ENCODE measurements around the gene SNAP47. TPM values are rescaled to one million over a fixed set of nuclear protein-coding genes. Genes with fewer than 3 reads are reported as not detected.

SNAP47 gene
- total and polyA plus RNA-seq, 2 of the 4 experiments (the other 2 are of a cell fraction) = 39.4 to 72.9 TPM

DNA sequence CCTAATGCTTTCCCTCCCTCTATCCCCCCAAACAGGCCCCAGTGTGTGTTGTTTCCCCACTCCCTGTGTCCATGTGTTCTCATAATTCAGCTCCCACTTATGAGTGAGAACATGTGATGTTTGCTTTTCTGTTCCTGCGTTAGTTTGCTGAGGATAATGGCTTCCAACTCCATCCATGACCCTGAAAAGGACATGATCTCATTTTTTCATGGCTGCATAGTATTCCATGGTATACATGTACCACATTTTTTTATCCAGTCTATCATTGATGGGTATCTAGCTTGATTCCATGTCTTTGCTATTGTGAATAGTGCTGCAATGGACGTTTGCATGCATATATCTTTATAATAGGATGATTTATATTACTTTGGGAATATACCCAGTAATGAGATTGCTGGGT is 89.0 kb downstream of the SNAP47 start:
- Histone ChIP-seq H2BK15ac (ENCODE audit: low read depth, low read length) (no peak overlapping the region), H2AFZ (replicated peaks; ENCODE audit: low read length, poor library complexity) (no peak overlapping the region), H3K36me3 (ENCODE audit: control insufficient read depth, insufficient read depth, low read length) (no peaks in the 10 kb centered on the region), H3K4me1 (ENCODE audit: control insufficient read depth, insufficient read depth, low read length) (no peaks in the 10 kb centered on the region), H3K18ac (ENCODE audit: low read depth, low read length) (no peak overlapping the region), H3K79me1 (ENCODE audit: low read depth in 1 of 2, low read length in 2 of 2) (no peaks in the 10 kb centered on the region), H2BK120ac (ENCODE audit: low read depth, low read length) (no peak overlapping the region), H3K27ac (ENCODE audit: insufficient read depth, low read length) (no peak overlapping the region), H3K9ac (ENCODE audit: low read depth, low read length) (no peak overlapping the region), H3K9me3 (ENCODE audit: control insufficient read depth, insufficient read depth, low read length) (no peaks in the 10 kb centered on the region), H4K91ac (ENCODE audit: insufficient read depth, low read depth, low read length) (no peak overlapping the region), H3K27me3 (ENCODE audit: control insufficient read depth, insufficient read depth, low read length) (no peaks in the 10 kb centered on the region), H2BK20ac (ENCODE audit: low read depth, low read length) (no peak overlapping the region), H3K9me1 (ENCODE audit: insufficient read depth, low read length) (no peaks in the 10 kb centered on the region), H3K4me2 (ENCODE audit: low read depth, low read length) (no peak overlapping the region), H4K8ac (ENCODE audit: low read depth in 2 of 2, low read length in 2 of 2) (no peak overlapping the region), H3K4me3 (ENCODE audit: insufficient read depth, low read depth, low read length) (no peak overlapping the region), H4K5ac (ENCODE audit: low read depth, low read length) (no peak overlapping the region), H4K20me1 (ENCODE audit: insufficient read depth, low read length) (no peaks in the 10 kb centered on the region), H3K56ac (ENCODE audit: extremely low read depth, insufficient read depth, low read length) (no peak overlapping the region), H2AK9ac (replicated peaks; ENCODE audit: low read depth, low read length, poor library complexity) (no peak overlapping the region), H3K14ac (replicated peaks; ENCODE audit: low read depth, low read length) (no peak overlapping the region), H3K23ac (ENCODE audit: low read depth, low read length) (no peak overlapping the region), H2AK5ac (ENCODE audit: low read depth, low read length) (no peak overlapping the region), H3K4ac (ENCODE audit: low read depth, low read length) (no peak overlapping the region), H2BK5ac (ENCODE audit: low read depth, low read length, poor library complexity, severe bottlenecking) (no peak overlapping the region)
- in situ Hi-C loops (cut with MboI; ENCODE audit: low sequenced_read_pairs) (no loop called here), dilution Hi-C loops (cut with HindIII; ENCODE audit: low sequenced_read_pairs, unreplicated experiment) (no loop called here), intact Hi-C loops (cut with micrococcal nuclease) (no loop called here)
- DNase-seq (no peak), ATAC-seq (ENCODE audit: low read depth) (no peak)
- WGBS, 2 experiments (ENCODE audit: extremely low coverage in 2 of 2, insufficient read length in 1 of 2) = no CpG with 5 or more reads among the region's 2 CpGs
- ChIA-PET CTCF (no interaction called here), POLR2A (ENCODE audit: unreplicated experiment) (no interaction called here)
- no TSS peak for BruUV-seq (replicated peaks)
- TF ChIP-seq MAZ (IDR thresholded peaks at IDR 0.05; ENCODE audit: borderline replicate concordance, low read depth, low read length) = no peak

Measured in IMR-90 (cell line).